T47D (cell line): ENCODE data around the gene GOLT1B.

Experiments used
- DNase-seq, 2 experiments: peaks; one replicate each; pipeline versions ENCODE4 v3.0.0 to v3.0.0-alpha.2; 2011 to 2012; ENCODE audit warnings: low read depth in 1 of 2, low spot score in 1 of 2
- JUND ChIP-seq: IDR thresholded peaks from 2 replicates; pipeline ENCODE4 v1.6.1; 2012; ENCODE audit warnings: low read depth
- in situ Hi-C: cut with HindIII; loops from 2 replicates; pipeline ENCODE4 v1.10.0; 2016; ENCODE audit warnings: low sequenced_read_pairs, low pct_unique_long_range_greater_than_20kb

The GOLT1B gene

DNA sequence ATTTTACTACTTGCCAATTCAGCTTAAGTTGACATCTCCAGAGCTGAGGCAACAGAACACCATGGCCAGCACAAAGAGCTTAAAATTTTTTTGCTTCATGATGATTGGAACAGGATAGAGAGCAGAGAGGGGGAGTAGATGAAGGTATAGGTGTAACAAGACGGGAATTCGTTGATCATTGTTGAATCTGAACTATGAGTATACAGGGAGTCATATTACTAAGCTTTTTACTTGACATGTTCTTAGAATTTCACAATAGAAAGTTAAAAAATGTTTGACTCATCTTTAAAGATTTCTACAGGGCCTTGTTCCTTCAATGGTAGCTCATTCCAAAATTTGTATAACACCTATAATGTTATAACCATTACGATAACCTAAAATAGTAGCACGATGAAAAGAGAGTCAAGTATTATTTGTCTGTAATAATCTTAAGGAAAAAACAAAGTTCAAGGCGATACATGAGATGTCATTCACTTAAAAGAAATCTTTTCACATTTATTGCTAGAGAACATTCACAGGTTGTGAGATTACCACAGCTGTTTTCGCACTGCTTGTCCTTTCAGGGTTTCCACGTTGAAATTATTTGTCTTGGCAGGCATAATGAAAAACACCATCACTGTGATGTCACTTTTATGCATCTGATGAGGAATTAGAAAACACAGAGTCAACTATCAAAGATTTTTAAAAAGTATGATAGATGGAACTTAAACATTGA is 58.4 kb downstream of the GOLT1B start:
- in situ Hi-C loops: no loop called here
- TF ChIP-seq JUND: no peak
- DNase-seq: no peak

DNA sequence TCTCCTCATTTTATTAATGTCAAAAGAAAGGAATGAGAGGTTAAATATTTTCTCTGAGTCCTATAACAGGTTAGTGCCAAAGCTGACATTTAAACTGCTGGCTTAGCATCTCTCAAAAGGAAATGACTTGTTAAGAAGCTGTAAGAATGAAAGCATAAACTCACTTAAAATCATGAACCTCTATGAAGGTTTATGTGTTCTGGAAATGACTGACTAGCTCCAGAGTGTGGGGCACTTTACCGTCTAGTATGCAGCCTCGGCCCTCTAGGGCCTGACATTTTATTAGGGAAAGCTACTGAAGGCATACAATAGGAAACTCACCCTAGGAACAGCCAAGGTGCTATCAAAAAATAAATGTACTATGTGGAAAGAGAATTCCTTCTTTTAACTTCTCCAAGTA is 59.6 kb downstream of the GOLT1B start:
- in situ Hi-C loops: no loop called here
- TF ChIP-seq JUND: no peak
- no peak for DNase-seq

GRCh38 chr12:21562859-21563258 is 61.3 kb downstream of the GOLT1B start:
- no peak for DNase-seq
- no peak for TF ChIP-seq JUND
- in situ Hi-C loops: no loop called here

- in situ Hi-C loops: no loop called here
- no peak for DNase-seq
- TF ChIP-seq JUND: no peak
Observed at GRCh38 chr12:21566223-21566906, 64.8 kb downstream of the GOLT1B start.

DNA sequence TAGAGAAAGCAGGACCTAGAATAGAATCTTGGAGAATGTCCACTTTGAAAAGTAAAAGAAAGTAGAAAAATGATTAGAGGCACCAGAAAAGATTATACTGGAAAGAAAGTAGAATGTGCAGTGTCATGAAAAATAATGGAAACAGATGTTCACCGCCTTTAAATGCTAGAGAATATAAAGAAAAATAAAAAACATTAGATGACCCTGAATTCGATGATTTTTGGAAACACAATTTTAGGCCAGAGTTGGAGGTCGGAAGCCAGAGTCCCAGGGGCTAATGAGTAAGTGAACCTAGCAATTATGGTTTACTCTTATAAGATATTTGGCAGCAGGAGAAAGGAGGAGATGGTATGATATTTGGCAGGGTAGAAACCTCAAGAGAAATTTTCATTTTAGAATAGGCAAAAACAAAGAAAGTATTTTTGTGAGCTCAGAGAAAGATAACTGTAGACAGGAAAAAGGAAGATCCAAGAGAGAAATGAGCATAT is 65.4 kb downstream of the GOLT1B start:
- in situ Hi-C loops: no loop called here
- no peak for TF ChIP-seq JUND
- no peak for DNase-seq
